Hypothalamus (tissue), 51 donors: Measurements from ENCODE around the gene SLC25A44.

Experiments used
- DNase-seq, 51 donors: peaks; one replicate each; lab custom pipeline; 2025; lab: John Stamatoyannopoulos, UW

SLC25A44 gene, protein sequence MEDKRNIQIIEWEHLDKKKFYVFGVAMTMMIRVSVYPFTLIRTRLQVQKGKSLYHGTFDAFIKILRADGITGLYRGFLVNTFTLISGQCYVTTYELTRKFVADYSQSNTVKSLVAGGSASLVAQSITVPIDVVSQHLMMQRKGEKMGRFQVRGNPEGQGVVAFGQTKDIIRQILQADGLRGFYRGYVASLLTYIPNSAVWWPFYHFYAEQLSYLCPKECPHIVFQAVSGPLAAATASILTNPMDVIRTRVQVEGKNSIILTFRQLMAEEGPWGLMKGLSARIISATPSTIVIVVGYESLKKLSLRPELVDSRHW

DNA sequence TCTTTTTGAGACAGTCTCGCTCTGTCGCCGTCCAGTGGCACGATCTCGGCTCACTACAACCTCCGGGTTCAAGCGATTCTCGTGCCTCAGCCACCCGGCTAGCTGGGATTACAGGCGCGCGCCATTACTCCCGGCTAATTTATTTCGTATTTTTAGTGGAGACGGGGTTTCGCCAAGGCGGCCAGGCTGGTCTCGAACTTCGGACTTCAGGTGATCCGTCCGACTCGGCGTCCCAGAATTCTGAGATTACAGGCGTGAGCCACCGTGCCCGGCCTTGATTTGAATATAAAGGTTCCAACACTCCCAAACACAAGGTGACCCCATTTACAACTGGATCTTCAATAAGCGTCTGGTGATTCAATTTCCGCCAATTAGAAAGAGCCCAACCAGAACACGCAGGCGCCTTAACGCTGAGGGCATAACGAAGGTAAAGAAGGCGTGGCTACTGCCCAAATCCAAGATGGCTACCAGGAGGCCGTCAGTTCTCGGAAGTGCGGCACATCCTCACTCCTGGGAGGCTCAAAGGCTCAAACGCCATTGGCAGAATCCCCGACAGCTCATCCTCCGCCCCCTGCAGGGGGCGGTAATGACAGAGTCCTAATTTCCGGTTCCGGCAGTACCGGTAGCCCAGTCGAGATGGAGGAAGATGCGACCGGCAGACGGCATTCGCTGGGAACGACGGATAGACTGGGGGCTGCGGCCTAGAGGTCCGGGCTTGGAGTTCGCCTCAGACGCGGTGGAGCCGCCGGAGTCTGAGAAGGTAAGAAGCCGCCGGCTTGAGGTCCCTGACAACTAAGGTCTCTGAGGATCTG is at the start of gene SLC25A44:
Gene SLC25A44 (plus strand): TSS at position 617 of the 812 bp plus-strand sequence. CDS start 5,744 bp downstream, outside the sequence.
- peak; percentile 55 to 99 (median 96) for DNase-seq

DNA sequence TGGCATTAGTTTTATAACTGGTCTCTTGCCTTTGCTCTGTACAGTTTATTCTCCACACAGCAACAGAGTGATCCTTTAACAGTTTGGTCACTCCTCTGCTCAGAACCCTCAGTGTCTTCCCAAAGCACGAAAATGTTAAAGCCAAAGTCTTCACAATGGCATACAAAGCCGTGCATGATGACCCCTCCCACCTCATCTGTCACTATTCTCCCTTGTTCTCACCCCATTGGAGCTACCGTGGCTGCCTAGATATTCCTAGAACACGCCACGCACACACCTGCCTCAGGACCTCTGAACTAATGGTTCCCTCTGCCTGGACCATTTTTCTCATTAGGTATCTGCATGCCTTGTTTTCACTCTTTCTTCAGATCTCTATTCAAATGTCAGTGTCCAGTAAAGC is 49.2 kb upstream of the SLC25A44 start:
- no peak for DNase-seq

DNA sequence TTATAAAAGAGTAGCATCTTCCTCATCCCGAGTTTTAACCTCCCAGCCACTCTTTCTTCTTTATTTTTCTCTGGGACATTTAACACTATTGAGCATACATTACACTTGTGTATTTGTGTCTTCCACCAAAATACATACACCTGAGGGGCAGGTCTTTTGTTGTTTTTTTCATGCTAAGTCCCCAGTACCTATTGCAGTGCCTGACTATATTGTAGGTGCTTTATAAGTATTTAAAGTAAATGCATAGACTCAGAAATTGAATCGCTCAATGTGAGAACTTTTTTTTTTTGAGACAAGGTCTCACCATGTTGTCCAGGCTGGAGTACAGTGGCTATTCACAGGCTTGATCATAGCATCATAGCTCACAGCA is 48.3 kb upstream of the SLC25A44 start:
- DNase-seq = no peak

DNA sequence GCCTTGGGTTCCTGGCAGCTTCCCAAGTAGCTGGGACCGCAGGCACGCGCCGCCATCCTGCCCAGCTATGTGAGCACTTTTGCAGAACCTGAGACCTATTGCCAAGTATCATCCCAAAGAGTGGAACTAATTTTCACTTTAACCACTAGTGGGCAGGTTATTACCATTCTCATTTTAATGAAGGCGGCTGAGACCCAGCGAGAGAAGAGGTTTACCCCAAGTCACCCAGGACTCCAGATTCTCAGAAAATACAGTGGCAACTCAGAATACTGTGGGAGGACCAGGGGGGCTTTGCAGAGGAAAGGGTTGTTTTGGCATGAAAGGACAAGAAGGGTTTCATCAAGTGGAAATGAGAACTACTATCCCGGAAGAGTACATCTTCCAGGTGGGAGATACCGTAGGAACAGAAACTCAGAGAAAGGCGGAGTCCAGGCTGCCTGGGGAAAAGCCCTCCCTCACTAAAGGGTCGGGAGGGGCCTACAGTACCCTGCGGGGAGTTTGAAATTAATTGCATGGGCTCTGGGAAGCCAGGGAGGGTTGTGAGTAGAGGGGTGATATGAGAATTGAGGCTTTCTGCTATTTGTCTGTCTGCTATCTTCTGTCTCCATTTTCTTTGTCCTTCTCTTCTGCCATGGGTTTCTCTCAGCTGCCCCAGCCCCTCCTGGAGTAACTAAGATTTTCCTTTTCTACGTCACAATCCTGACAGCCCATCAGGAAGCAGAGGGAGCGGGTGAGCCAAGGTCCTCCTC is 47.7 kb upstream of the SLC25A44 start:
- peak in 25 of 51 donors; percentile 15 to 75 (median 34) for DNase-seq

DNA sequence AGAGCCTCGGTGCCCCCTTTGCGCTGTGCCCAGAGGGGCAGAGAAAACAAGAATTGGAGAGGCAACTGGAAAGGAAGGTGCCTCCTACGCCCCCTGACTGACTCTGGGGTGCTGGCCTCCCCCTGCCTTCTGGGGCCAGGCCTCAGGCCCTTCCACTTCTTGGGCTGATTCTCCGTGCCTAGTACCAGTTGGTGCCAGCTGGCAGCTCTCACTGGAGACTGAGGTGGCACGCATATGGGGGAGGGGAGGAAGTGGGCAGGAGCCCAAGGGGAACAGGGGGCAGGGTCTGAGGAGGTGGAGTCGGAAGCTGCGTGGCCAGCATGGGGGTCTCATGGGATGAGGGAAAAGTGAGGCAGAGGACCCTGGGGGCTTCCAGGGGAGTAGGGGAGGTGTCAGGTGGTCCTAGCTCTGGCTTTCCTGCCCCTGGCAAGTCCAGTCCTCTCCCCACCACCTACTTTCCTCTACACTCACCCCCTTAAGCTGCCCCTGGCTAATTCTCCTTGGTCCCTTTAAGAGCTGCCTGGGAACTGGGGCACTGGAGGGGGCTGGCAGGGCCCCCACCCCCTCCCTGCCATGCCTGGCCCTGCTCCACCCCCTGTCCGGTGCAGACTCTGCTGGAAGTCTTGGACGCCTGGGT is 47.0 kb upstream of the SLC25A44 start:
- peak in 35 of 51 donors; percentile 23 to 75 (median 56) for DNase-seq

DNA sequence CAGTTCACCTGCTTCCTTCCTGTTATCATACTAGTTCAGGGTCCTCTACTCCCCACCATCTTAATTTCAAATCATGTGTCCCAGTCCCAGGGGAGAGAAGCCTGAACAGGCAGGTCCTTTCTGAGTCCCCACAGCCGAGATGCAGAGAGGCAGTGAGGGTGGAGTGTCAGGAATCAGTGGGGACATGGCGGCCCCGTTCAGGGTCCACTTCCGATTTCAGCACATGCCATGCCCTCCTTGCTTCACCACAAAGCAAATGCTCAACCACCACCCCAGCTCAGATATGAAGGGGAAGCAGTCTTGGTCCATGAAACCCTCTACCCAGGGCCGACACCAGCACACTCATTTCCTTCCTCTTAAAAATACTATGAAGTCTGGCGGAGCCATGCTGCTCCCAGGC is 45.7 kb upstream of the SLC25A44 start:
- peak in 1 of 51 donors; percentile 30 for DNase-seq

DNA sequence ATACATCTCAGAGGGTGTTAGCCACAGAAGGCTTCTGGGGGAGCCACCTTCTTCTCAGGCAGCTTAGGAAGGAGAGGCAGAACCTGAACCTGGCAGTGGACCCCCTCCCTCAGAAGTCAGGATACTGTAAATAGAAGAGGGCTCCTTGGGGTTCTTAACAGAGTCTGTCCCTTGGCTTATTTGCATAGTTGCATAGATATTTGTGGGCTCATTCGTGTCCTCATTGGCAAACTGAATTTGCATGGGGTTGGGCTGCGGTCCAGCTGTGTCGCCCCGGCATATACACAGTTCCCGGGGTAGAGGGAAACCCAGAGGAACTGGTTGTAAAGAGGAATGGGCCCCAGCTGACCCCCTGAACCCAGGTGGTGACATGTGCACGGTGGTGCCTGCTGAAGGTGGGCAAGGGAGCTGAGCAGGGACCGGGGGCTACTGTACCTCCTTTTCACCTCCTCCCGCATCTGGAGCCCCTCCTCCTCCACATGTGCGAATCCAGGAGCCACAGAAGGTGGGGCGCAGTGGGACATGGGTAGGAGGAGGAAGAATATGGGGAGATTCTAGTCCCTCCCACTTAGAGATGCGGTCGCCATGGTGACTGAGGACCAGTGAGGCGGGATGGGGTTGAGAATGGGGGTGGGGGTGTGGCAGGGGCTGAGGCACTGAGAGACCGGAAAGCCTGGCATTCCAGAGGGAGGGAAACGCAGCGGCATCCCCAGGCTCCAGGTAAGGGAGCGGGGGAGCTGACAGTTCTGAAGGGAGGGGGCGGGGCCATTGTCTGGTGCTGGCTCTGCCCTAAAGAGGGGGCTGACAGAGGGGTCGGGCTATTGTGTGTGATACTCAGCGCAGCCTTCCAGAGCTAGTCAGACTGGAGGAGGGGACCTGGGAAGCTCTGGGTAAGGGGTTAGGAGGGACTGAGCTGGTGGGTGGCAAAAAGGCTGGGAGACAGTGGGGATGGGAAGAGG is 44.3 kb upstream of the SLC25A44 start:
- peak in 15 of 51 donors; percentile 13 to 54 (median 35) for DNase-seq

DNA sequence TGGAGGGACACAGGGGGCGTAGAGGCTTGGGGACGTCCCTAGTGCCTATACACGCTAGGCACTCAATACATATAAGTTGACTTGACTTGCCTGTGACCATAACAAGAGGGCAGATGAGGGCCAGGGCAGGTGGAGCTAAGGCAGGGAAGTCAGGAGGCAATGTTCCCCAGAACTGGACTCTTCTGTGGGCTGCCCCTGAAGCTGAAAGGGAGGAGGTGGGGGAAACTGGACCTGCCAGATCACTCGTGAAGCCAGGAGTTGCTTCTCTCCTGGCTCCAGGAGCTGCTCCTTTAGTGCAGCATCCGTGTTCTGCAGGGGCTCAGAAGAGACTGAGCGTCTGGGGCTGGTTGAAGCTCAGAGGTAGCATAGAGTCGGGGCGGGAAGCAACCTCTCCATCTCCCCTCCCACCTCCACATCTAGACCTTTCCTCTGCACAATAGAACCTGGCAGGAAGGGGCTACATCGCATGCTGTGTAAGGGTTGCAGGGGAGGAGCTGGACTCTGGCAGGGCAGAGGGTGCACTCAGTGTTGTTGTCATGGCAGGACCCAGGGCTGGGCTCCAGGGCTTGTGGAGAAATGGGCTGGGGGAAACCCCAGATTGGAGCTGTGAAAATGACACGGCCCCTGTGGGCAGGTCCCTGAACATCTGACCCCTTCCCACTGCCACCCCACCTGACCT is 43.4 kb upstream of the SLC25A44 start:
- DNase-seq = peak in 5 of 51 donors; percentile 8 to 59 (median 48)

DNA sequence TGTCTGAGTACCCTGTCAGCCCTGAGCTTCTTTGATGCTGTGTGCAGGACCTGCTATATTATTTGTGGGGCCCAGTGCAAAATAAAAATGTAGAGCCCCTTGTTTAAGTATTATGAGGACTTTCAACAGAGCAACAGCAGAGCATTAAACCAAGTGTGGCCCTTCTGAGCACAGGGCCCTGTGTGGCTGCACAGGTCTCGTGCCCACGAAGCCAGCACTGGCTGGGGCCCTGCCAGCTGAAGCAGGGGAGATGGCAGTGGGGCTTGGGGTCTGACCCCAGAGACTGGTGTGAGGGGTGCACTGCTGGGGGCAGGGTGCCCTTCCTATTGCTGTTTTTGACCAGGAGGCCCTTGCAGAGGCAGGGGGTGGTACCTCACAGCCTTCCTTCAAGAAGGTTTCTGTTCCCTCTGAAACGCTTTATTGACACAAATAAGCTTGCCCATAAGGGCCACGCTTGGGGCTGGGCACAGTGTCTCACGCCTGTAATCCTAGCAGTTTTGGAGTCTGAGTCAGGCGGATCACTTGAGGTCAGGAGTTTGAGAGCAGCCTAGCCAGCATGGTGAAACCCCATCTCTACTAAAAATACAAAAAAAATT is 42.7 kb upstream of the SLC25A44 start:
- peak in 1 of 51 donors; percentile 5 for DNase-seq

DNA sequence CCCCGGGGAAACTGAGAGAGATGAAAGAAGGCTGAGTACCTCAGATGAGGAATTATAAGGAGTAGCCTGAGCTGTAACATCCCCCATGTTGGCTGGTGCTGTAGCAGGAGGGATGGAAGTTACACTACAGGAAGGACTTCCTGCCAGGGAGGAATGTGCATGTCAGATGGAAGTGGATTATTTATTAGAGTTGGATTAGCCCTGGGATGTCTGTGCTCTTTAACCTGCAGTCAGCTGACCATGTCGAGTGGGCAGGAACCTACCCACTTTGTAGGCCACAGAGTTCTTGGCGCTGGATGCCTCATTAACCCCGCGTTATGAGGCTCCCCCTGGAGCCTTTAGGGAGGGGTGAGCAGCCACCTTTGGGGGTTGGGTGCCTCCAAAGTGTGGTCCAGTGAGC is 41.3 kb upstream of the SLC25A44 start:
- DNase-seq = no peak

DNA sequence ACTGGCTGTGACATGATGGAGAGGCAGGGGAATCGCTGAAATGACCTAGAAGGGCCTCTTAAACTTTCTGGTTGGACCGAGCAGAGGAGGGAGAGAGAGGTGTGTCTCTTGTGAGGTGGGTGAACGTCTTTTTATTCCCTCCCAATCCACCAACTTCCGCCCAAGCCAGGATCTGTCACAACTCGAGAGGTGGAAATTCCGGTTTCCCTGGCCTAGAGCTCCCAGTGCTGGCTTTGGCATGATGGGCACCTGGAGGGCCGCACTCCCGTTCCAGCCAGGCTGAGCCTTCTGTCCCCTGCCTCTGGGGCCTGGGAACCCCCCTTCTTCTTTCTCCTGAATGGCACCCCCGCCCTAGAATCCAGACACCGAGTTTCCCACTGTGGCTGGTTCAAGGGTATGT is 40.5 kb upstream of the SLC25A44 start, which contains the start of gene SEMA4A:
Gene SEMA4A (plus strand): TSS at position 224 of the 400 bp plus-strand sequence. CDS start 994 bp downstream, outside the sequence.
- DNase-seq = no peak

DNA sequence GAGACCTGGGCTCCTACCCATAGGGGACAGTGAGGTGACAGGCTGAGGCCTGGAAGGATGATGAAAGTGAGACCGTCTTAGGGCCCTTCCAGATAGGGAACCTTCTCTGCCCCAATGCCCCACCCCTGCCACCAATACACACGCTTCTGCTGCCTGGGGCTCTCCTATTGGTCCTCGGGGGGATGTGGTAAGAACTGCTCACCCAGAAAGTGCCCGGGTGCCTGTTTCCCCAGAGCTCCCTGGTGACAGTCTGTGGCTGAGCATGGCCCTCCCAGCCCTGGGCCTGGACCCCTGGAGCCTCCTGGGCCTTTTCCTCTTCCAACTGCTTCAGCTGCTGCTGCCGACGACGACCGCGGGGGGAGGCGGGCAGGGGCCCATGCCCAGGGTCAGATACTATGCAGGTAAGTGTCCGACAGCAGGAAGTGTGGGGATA is 39.6 kb upstream of the SLC25A44 start:
- DNase-seq = peak in 4 of 51 donors; percentile 11 to 35 (median 23)

DNA sequence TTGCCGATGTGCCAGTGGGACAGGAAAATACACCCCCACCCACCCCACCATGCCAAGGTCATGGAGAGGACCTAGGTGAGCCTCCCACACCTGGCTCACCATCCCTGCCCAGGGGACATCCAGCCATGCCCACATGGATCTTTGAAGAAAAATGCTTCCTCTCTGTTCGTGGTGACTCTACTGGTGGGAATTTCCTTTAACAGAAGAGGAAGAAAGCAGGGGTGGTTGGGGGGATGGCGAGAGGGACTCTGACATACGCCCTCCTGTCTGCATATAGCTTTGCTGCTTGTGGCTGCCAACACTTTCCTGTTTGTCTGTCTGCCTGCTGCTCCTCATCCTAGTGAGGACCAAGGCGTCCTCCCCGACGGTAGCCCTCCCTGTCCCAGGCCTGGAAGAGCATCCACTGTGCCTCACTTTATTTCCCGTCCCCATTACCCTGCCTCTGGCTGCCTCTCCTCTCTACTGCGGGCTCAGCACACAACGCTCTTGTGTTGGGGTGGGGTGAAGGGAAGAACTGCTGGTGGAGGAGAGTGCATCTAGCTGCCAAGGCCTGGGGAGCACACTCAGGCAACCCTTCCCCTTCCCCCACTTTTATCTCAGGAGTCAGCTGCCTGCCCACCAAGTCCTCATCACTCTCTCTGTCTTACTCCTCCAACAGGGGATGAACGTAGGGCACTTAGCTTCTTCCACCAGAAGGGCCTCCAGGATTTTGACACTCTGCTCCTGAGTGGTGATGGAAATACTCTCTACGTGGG is 38.0 kb upstream of the SLC25A44 start:
- no peak for DNase-seq

DNA sequence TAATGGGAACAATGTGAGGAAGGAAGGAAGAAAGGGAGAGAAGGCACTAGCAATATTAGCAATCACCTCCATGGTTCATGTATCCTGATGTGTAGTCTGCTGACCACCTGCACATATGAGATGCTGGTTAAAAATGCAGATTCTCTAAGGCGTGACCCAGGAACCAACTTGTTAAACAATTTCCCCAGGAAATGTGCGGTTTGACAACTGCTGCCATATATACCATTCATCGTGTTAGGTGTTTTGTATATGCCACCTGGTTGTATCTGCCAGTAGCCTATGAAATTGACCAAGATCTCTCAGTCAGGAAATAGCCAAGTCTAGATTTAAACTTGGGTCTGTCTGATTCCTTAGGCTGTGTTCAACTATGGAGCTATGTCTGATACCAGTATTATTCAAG is 36.4 kb upstream of the SLC25A44 start:
- no peak for DNase-seq

DNA sequence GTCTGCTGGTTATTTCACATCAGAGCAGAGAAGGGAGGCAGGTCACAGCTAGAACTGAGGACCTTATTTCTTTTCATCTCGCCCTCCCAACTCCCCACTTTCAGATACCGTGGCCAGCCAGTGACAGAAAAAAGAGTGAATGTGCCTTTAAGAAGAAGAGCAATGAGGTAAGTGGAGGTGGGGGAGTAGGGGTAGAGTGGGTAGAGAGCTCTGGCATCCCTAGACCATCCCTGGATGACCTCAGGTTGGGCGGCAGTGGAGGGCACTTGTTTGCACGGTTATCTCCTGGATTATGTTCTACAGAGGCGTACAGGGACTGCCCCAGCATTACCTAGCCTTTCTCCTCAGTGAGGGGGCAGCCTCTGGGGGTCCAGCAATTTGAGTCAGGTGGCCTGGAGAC is 35.9 kb upstream of the SLC25A44 start:
- DNase-seq = no peak

DNA sequence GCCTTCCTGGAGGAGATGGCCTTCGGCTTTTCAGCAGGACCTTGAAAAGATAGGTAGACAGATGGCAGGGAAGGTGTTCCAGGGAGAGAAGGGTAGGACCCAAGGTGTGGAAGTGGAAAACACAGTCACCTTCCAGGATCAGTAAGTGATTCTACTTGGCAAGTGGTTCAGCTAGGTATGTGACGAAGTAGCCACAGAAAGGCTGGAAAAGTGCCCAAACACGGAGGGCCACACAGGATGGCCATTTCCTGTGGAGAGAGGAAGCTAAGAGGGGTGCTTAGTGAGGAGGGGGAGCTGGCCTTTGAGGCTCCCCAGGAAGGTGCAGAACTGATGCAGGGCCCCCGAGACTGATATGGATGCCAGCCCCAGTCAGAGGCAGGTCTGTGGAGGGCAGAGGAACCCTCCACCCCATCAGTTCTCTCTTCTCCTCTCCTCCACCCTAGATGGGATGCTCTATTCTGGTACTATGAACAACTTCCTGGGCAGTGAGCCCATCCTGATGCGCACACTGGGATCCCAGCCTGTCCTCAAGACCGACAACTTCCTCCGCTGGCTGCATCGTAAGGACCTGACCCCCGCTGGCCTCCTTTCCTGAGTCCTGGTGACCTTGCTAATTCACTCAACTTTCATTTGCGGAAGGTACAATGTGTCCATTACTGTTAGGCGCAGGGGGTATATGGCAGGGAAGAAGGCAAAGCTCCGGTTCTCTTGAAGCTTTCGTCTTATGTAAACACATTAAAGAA is 33.7 kb upstream of the SLC25A44 start:
- DNase-seq = no peak

DNA sequence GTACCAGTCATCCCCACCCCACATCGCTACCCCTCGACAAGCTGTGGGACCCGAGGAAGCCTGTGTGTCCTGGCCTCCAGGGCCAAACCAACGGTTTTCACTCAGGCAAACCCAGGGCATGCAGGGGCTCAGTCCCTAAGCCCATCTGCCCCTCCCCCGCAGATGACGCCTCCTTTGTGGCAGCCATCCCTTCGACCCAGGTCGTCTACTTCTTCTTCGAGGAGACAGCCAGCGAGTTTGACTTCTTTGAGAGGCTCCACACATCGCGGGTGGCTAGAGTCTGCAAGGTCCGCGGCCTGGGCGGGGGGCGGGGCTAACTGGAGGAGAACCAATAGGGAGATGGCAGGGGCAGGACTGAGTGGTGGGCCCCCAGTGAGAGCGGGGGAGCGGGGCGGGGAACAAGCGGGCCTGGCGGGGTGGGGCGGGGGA is 33.1 kb upstream of the SLC25A44 start:
- peak in 46 of 51 donors; percentile 20 to 89 (median 66) for DNase-seq
